Kidney capillary endothelial cell (primary cell): ENCODE results near the gene HCFC2.
A peak's percentile ranks its signal among the peaks of the same experiment; 100 is the strongest.
"Not testable (repeated sequence)": the region's sequence is repeated elsewhere in the genome, so short reads cannot be mapped to it uniquely, and the experiment has no call there.

Experiments
- DNase-seq: peaks from one replicate; pipeline ENCODE4 v3.0.0-alpha.2; 2018; ENCODE audit warnings: low spot score

HCFC2 gene

DNA sequence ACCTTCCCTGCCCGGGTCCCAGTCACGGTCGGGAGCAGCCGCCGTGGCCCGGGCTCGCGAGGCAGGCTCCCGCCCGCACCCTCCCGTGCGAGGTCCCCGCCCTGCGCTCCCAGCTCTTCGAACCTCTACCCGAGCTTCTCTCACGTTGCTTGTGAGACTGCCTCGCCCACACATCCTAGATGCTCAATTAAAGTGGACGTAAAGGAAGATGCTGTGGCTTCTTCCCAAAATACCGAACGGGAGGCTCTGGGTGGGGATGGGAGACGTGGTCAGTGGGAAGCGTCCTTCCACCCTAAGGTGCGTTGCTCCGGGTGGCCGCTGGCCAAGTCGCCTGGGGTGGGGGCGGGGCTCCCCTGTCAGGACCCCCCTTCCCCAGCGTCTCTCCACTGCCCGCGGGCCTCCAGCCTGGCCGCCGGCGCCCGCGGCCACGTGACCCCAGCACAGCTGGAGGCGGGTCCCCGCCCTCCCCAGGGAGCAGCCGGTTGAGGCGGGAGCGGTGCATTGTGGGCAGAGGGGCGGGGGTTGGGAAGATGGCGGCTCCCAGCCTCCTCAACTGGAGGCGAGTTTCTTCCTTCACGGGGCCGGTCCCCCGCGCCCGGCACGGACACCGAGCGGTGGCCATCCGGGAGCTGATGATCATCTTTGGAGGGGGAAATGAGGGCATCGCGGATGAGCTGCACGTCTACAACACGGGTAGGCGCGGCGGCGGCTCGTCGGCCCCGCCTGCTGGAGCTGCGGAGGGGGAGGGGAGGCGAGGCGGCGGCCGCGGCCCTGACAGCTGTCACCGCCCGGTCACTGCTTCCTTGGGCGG lies at the start of gene HCFC2:
Gene HCFC2 (plus strand): TSS at position 501 of the 811 bp plus-strand sequence. CDS start 30 bp downstream, at position 531.
- peak; percentile 83 for DNase-seq

- not testable (repeated sequence) for DNase-seq
These were observed 42.5 kb upstream of the HCFC2 start for GRCh38 chr12:104021862-104022261.

DNA sequence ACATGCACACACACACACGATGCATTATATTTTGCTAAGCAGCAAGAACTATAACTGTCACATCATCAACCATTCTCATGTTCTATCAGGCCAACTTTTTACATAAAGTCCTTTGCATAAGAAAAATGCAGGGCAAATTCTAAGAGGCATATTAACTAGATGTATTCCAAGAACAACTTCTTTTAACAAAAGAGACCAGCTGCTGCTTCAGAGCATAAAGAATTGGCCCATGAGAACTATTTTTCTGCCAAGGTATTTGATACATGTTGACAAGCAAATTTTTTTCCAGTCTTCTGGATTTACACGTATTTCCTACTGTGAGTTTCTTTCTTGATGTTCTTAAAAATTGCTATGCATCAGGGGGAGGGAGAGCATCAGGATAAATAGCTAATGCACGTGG lies 41.5 kb upstream of the HCFC2 start:
- no peak for DNase-seq

DNA sequence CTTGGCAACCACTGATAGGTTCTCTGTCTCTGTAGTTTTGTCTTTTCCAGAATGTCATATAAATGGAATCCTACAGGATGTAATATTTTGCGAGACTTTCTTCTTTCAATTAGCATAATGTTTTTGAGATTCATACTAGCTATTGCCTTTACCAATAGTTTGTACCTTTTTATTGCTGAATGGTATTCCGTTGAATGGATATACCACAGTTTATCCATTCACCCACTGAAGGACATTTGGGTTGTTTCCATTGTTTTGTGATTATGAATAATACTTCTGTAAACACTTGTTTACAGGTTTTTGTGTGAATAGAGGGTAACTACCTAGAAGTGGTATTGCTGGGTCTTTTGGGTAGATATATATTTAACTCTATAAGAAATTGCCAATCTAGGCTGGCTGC lies 40.6 kb upstream of the HCFC2 start:
- DNase-seq = no peak

GRCh38 chr12:104024348-104024747 lies 40.0 kb upstream of the HCFC2 start:
- DNase-seq = no peak

- DNase-seq = no peak
These were observed 38.6 kb upstream of the HCFC2 start for GRCh38 chr12:104025771-104026170.

DNA sequence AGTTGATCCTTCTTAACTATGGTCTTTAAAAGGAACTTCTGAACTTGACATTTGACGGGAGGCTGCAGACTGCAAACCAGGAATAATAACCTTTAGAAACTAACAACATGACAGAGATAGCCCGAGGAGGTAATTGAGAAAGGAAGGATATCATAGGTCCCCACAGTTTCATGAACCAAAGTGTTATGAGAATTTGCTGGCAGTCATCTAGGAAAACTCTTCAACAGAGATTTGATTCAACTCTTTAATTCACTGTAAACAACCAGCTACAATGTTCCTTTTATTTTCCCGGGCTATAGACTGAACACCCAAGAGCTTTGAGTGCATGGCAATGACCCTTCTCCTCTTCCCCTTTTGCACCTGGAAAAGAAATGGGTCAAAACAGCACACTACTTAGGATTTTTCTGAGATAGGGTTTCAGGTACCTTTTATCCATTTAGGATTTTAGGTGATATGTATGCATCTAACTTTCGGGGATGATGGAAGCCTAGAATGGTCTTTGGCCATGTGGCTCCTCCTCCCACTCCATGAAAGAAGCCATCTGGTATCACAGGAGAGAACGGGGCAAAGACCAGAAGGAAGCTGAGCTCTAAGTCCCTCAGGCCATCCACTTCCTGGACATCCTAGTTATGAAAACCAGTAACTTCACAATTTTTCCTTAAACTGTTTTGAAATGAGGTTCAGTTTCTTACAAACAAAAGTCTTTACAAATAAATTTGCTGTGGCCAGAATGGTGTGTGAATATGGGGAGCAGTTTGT lies 37.3 kb upstream of the HCFC2 start:
- no peak for DNase-seq

DNA sequence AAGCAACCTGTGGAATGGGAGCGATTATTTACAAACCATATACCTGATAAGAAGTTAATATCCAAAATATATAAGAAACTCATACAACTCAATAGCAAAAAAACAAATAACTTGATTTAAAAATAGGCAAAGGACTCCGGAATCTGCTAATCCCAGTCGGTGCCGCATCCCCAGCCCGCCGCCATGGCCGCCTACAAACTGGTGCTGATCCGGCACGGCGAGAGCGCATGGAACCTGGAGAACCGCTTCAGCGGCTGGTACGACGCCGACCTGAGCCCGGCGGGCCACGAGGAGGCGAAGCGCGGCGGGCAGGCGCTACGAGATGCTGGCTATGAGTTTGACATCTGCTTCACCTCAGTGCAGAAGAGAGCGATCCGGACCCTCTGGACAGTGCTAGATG lies 33.7 kb upstream of the HCFC2 start:
- DNase-seq = not testable (repeated sequence)

- not testable (repeated sequence) for DNase-seq
These were observed 28.2 kb upstream of the HCFC2 start for GRCh38 chr12:104036143-104036542.

DNA sequence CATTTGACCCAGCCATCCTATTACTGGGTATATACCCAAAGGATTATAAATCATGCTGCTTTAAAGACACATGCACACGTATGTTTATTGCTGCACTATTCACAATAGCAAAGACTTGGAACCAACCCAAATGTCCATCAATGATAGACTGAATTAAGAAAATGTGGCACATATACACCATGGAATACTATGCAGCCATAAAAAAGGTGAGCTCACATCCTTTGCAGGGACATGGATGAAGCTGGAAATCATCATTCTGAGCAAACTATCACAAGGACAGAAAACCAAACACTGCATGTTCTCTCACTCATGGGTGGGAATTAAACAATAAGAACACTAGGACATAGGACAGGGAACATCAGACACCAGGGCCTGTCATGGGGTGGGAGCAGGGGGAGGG lies 24.6 kb upstream of the HCFC2 start:
- not testable (repeated sequence) for DNase-seq

- no peak for DNase-seq
These were observed 21.8 kb upstream of the HCFC2 start for GRCh38 chr12:104042580-104042979.

- DNase-seq = no peak
These were observed 20.2 kb upstream of the HCFC2 start for GRCh38 chr12:104044158-104044557.

DNA sequence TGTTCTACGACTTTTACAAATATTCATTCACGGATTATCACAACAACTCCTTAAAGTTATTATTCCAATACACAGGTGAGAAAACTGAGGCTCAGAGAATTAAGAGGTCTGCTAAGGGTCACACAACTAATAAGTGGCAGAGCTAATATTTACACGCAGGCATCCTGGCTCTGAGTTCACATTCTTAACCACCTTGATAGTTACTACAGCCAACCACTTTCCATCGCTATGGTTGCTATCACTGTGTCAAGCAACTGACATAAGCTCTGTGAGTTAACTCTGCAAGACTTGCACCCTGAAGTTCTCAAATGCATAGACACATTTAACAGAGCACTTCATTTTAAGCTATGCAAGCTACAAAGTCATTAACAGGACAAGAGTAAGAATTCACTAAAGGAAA lies 18.0 kb upstream of the HCFC2 start:
- no peak for DNase-seq

- DNase-seq = no peak
These were observed 16.2 kb upstream of the HCFC2 start for GRCh38 chr12:104048162-104048561.

DNA sequence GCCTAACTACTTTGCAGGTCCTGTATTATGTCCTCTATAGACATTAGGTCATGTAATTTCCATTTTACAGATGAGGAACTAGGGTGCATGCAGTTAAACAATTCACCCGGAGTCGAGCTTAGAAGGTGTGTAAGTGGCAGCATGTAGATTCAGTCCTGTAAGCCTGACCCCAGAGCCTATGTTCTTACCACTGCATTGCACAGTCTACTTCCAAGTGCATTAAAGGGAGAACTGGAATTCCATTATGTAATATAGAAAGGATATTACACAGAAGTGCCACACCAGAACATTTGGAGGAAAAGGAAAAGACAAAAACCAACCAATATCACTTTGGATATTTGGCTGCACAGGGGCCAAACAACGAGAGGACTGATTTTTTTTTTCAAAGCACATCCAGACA lies 15.5 kb upstream of the HCFC2 start:
- no peak for DNase-seq

DNA sequence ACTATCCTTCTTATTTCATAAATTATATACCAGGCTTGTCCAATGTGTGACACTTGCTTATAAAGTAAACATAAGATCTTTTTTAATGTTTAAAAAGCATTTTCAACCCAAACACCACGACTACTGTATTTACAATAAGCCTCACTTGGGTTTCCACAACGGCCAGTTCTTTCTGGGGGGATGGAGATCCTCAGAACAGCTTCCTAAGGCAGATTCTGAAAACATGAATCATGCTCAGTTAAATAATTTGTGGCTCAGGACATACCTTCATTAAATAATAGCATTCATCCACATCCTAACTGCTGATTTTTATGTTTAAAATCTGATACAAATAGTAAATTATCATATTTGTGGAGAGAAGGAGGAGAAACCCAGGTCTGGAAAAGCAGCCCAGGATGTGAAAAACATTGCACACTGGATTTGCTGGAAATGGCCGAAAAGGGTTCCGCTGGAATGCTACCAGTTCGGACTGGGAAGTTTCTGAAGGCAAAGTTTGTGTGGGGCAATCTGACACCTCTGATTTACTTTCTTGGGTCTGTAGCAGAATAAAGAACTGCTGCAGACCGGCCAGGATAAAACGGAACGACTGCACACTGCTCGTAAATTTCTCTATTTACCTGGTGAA lies 14.9 kb upstream of the HCFC2 start:
- no peak for DNase-seq

DNA sequence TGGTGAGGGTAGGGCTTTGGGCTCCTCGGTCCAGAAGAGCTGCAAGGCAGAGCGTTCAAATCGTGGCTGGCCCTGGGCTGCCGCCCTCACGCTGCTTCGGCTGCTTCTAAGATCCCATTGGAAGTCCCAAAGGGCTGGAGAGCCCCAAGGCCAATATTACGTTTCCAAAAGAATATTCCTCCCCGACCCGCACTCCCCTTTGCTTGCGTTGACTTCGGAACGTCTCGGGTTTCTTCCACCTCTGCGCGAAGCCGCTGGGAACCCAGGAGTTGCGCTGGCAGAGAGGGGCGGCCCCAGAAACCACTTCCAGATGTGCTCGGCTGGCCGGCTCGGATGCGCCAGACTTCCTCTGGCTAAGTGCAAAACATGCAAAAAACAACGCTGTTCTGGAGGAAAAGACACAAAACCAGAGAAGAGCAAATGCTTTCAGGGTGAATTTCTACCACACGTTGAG lies 14.4 kb upstream of the HCFC2 start, which contains the start of gene GLT8D2:
Gene GLT8D2 (minus strand): TSS at position 285 of the 454 bp plus-strand sequence. CDS start 30,539 bp downstream, outside the sequence.
- DNase-seq = no peak

- no peak for DNase-seq
These were observed 13.9 kb upstream of the HCFC2 start for GRCh38 chr12:104050436-104050835.

- no peak for DNase-seq
These were observed 9.5 kb upstream of the HCFC2 start for GRCh38 chr12:104054681-104055346.

- no peak for DNase-seq
These were observed 8.5 kb upstream of the HCFC2 start for GRCh38 chr12:104055686-104056388.

DNA sequence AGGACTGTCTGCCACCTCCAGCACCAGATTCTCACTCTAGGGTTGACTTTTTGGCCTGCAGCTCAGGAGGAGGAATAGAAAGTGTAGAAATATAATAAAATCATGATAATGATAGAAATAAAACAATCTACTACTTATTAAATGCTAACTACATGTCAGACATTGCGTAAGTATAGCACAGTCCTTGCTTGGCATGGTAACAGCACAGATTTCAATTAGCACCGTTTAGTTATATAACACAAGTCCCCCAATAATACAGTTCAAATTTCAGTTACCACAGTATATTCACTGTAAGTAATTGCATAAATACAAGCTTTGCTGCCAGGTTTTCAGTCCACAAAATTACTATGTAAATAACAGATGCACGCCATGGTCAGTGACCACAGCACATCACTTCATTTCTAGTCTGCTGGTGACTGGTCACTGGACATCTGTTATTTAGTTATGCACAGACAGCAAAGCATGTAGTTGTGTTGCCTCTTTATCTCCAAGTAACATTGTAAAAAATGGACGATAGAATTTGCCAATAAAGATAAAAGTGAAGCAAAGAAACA lies 7.8 kb upstream of the HCFC2 start:
- no peak for DNase-seq
